Stimulated activated memory B cell treated with anti-CD40 and anti-IgM and Interleukin-4, amounts not matched to agents 10 μg/mL and 1 μg/mL and 100 μg/mL, for 72 hours (primary cell): ENCODE measurements around the gene KPNA6.
"Not testable (repeated sequence)": the region's sequence is repeated elsewhere in the genome, so short reads cannot be mapped to it uniquely, and the experiment has no call there.

ENCODE experiments used
- ATAC-seq: fragments of 150-1000 bp; cut with Tn5 transposase; 2 replicates; pipeline ENCODE4 v1.10.0; 2021
- H3K27ac Mint-ChIP-seq: one replicate; pipeline ENCODE4 v1.8.0; 2022; ENCODE audit warnings: mild to moderate bottlenecking, mixed read lengths
- H3K27me3 Mint-ChIP-seq: one replicate; pipeline ENCODE4 v1.8.0; 2022; ENCODE audit warnings: mixed read lengths
- H3K36me3 Mint-ChIP-seq: one replicate; pipeline ENCODE4 v1.8.0; 2022; ENCODE audit warnings: mixed read lengths
- H3K4me1 Mint-ChIP-seq: one replicate; pipeline ENCODE4 v1.8.0; 2022; ENCODE audit warnings: mixed read lengths
- H3K4me3 Mint-ChIP-seq: one replicate; pipeline ENCODE4 v1.8.0; 2022; ENCODE audit warnings: mild to moderate bottlenecking, moderate library complexity, mixed read lengths
- H3K9me3 Mint-ChIP-seq: one replicate; pipeline ENCODE4 v1.8.0; 2022; ENCODE audit warnings: mixed read lengths

KPNA6 gene

DNA sequence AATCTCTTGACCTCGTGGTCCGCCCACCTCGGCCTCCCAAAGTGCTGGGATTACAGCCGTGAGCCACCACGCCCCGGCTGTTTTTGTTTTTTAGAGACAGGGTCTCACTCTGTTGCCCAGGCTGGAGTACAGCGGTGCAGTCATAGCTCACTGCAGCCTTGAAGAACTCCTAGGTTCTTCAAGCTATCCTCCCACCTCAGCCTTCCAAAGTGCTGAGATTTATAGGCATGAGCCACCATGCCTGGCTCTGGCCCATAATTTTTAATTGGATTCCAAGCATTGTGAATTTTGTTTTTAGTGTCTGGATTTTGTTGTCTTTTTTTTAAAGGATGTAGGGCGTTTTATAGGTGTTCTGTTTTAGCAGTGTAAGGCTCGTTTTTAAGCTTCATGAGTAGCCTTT lies 43.0 kb downstream of the KPNA6 start:
- no peaks in the 10 kb centered on the region for H3K27me3 Mint-ChIP-seq
- no peak overlapping the region for H3K27ac Mint-ChIP-seq
- no peak for ATAC-seq

DNA sequence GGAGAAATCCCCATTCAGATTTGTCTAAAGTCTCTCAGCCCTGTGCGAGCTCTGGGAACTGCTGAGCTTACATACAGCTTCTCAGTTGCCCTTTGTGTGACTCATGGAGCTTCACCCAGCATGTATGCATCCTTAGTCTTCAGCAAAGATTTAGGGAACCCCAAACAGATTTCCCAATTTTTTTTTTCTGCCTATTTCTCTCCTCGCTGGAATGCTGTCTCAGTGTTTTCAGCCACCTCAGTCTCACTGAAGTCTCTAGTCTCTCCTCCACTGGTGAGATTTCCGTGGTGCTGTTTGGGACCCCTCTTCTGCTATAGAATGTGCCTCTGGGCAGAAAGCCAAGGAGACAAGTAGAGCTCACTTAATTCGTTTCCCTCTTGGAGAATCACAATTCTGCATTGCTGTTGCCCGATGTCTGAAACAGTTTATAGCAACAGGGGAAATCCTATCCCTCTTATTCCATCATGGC lies 43.5 kb downstream of the KPNA6 start:
- Mint-ChIP-seq H3K27me3 (no peaks in the 10 kb centered on the region), H3K36me3 (peaks cover 50% of the 10 kb centered on the region), H3K27ac (no peak overlapping the region), H3K4me3 (no peak overlapping the region), H3K9me3 (peaks cover 3% of the 10 kb centered on the region), H3K4me1 (peaks cover 30% of the 10 kb centered on the region)
- ATAC-seq: no peak

More for the DNA sequence above, 43.0 kb downstream of the KPNA6 start:
- Mint-ChIP-seq H3K36me3 (peaks cover 45% of the 10 kb centered on the region), H3K4me1 (peaks cover 31% of the 10 kb centered on the region), H3K4me3 (no peak overlapping the region), H3K9me3 (peaks cover 3% of the 10 kb centered on the region)

DNA sequence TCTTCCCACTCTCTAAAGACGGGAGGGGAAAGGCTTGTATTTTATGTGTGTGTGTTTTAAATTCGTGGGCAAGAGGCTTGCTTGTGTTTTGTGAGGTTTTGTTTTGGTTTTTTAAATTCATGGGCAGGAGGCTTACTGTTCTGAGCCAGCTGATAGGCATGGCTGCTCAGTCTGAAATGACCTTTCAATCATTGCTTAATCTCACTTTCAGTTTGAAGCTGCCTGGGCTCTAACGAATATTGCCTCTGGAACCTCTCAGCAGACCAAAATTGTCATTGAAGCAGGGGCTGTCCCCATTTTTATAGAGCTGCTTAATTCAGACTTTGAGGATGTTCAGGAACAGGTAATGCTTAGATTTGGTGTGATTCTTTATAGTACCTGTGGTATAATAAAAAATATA lies 51.3 kb downstream of the KPNA6 start:
- H3K27ac Mint-ChIP-seq: peak overlapping the region; percentile 17
- H3K27me3 Mint-ChIP-seq: no peaks in the 10 kb centered on the region
- ATAC-seq: peak; percentile 81
- H3K9me3 Mint-ChIP-seq: no peaks in the 10 kb centered on the region
- H3K36me3 Mint-ChIP-seq: peaks cover 46% of the 10 kb centered on the region
- peaks cover 6% of the 10 kb centered on the region for H3K4me1 Mint-ChIP-seq
- H3K4me3 Mint-ChIP-seq: no peak overlapping the region

DNA sequence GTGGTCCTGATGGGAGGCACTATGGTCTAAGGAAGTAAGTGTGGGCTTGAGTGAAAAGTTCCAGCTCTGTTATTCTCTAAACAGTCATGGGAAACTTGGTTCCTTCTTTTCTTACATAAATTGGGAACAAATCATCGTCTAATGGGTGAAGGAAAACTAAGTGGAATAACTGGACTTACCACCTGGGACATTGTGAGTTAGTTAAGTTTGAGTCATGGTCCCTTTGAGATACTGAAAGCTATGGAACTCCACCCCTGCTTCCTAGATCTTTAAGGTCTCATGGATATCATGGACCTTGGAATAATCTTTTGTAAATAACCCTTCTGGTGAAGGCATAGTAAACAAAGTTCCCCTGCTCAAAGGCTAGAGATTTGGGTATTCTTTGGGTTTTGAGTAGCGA lies 55.5 kb downstream of the KPNA6 start:
- no peaks in the 10 kb centered on the region for H3K4me1 Mint-ChIP-seq
- no peaks in the 10 kb centered on the region for H3K9me3 Mint-ChIP-seq
- no peak for ATAC-seq
- no peak overlapping the region for H3K27ac Mint-ChIP-seq
- no peak overlapping the region for H3K4me3 Mint-ChIP-seq
- H3K27me3 Mint-ChIP-seq: no peaks in the 10 kb centered on the region
- H3K36me3 Mint-ChIP-seq: peaks cover 48% of the 10 kb centered on the region

DNA sequence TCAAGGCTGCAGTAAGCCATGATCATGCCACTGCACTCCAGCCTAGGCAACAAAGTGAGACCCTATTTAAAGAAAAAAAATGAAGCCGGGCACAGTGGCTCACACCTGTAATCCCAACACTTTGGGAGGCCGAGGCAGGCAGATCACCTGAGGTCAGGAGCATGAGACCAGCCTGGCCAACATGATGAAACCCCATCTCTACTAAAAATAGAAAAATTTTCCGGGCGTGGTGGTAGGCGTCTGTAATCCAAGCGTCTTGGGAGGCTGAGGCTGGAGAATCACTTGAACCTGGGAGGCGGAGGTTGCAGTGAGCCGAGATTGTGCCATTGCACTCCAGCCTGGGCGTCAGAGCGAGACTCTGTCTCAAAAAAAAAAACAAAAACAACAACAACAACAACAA lies 57.8 kb downstream of the KPNA6 start:
- not testable (repeated sequence) for ATAC-seq, H3K27ac Mint-ChIP-seq, H3K27me3 Mint-ChIP-seq, H3K4me1 Mint-ChIP-seq, H3K9me3 Mint-ChIP-seq, H3K4me3 Mint-ChIP-seq
- peaks cover 58% of the 10 kb centered on the region for H3K36me3 Mint-ChIP-seq

DNA sequence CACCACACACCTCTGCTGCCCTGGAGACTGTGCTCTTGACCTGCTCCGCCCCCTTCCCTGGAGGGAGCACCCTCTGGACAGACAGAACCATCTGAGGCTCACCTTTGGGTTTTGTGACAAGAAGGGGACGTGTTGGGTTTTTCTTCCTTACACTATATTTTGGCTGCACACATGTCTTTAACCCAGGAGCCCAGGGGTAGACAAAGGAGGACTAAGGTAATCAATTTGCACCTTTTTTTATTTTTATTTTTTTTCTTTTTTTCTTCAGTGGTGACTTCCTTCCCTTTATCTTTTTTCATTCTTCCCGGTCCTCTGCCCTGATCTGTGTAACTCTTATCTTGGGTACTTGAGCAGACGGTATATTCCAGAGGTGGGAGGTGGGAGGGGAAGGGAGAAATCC lies 63.1 kb downstream of the KPNA6 start:
- no peak overlapping the region for H3K27ac Mint-ChIP-seq
- no peak for ATAC-seq
- no peaks in the 10 kb centered on the region for H3K4me1 Mint-ChIP-seq
- H3K27me3 Mint-ChIP-seq: no peaks in the 10 kb centered on the region
- no peak overlapping the region for H3K4me3 Mint-ChIP-seq
- H3K9me3 Mint-ChIP-seq: no peaks in the 10 kb centered on the region
- peaks cover 68% of the 10 kb centered on the region for H3K36me3 Mint-ChIP-seq

DNA sequence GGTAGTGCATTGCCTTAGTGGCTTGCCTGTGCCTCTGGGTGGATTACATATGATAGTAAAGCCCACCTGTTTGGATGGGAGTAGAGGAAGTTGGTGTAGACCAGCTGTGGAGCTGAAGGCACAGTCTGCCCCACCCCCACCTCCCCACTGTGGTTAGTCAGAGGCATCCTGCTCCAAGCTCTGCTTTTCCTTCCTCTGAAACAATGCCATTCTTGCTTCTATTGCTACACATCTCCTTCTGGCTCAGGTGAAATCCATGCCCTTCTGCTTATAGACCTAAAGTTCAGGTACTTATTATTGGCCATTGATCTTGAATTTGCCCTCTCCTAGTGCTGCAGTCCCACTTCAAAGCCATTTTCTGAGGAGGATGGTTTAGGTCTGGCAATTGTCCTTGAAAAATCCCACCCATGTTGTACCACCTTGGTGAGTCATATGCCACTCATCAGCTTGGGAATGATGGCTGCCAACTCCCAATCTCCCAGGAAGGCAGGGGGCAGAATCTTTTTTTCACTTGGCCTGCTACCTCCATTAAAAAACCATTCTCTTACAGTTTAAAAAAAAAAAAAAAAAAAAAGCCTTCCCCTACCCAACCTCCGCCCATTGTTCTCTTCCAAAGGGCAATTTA lies 64.9 kb downstream of the KPNA6 start:
- ATAC-seq: no peak
- Mint-ChIP-seq H3K36me3 (peaks cover 56% of the 10 kb centered on the region), H3K4me1 (no peaks in the 10 kb centered on the region), H3K27ac (no peak overlapping the region), H3K27me3 (no peaks in the 10 kb centered on the region), H3K9me3 (no peaks in the 10 kb centered on the region), H3K4me3 (no peak overlapping the region)

DNA sequence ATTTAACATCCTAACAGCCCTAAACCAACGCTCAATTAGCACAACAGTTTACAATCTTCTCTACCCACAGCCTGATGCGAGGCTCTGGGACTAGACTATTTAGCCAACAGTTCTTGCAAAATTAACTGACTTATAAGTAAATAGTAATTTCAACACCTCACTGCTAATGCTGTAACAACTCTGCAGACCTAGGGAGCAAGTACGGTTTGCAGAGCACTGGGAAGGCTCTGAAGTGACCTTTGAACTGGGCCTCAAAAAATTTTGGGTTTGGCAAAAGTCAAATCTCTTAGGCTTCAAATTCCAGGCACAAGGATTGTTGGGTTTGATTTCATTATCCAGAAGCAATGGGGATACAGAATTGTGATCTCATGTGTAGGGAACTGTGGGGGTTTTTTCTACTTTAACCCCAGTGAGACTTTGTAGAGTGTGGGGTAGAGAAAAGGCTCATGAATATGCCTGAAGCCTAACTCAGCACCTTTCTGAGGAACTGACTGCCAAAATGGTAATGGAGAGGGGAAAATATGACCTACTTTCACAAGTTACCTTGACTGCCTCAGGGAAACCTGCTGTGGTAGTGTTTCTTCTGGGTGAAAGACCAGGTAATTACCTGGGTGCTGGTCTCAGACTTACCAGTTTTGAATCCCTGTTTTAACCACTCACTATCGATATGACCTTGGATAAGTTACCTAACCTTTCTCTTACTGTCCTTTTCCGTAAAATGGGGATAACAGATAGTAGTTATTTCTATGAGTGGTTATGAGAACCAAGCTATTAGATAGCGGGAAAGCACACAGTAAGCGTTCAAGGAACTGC lies 70.7 kb downstream of the KPNA6 start:
- H3K4me3 Mint-ChIP-seq: peak overlapping the region; percentile 97
- no peak for ATAC-seq
- peak overlapping the region; percentile 99 for H3K27ac Mint-ChIP-seq
- H3K36me3 Mint-ChIP-seq: peaks cover 38% of the 10 kb centered on the region
- H3K27me3 Mint-ChIP-seq: no peaks in the 10 kb centered on the region
- no peaks in the 10 kb centered on the region for H3K9me3 Mint-ChIP-seq
- peaks cover 36% of the 10 kb centered on the region for H3K4me1 Mint-ChIP-seq

DNA sequence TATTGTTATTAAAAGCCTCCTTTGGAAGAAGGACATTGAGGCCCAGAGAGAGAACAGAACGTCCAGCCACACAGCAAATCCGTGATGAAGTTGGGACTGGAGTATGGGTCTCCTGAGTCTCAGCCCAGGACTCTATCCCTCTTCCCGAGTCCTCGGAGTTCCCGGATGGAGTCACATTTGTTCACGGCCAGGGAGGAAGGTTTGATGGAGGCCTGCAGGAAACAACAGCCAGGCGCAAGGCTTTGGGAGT lies 71.3 kb downstream of the KPNA6 start:
- H3K4me1 Mint-ChIP-seq: peaks cover 40% of the 10 kb centered on the region
- no peak for ATAC-seq
- H3K27me3 Mint-ChIP-seq: no peaks in the 10 kb centered on the region
- peaks cover 37% of the 10 kb centered on the region for H3K36me3 Mint-ChIP-seq
- no peaks in the 10 kb centered on the region for H3K9me3 Mint-ChIP-seq
- H3K27ac Mint-ChIP-seq: peak overlapping the region; percentile 99
- H3K4me3 Mint-ChIP-seq: peak overlapping the region; percentile 97

DNA sequence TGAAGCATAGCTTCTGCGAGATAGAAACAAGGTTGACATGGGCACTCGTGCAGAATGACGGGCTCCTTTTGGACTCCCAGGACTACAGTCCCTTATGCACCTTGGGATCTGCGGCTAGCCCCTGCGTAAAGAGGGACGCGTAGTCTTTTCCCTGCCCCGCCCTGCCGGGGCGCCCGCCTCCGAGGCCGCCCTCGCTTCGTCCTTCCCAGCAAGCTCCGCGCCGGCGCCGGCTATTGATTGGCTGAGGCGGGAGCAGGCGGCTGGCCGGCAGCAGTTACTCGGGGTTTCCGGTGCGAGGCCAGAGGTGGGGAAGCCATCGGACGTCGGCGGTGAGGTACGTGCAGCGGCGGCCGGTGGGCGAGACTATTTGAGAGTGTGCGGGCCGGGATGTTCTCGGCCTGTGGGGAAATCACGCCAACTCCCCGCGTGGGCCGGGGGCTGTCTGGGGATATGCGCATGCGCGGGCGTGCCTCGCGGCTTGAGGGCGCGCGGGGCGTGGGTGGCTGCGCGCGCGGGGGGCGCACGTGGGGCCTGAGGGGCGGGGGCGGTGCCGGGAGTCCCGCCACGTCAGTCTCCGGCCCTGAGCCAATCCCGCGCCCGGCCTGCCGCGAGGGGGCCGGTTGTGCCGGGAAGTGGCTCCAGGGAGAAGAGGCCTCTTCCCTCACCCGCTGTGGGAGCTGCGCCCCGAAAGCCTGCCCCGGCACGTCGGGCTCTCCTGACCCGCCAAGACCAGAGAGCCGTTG lies 71.8 kb downstream of the KPNA6 start, which contains the start of gene TXLNA:
TSS of gene TXLNA (plus strand) at position 233 of the 743 bp plus-strand sequence. CDS start 671 bp downstream, outside the sequence.
- Mint-ChIP-seq H3K27me3 (no peaks in the 10 kb centered on the region), H3K4me3 (peak within 1 kb of the TSS; percentile 97), H3K27ac (peak within 1 kb of the TSS; percentile 99), H3K9me3 (no peaks in the 10 kb centered on the region), H3K36me3 (peaks cover 37% of the 10 kb centered on the region), H3K4me1 (peaks cover 45% of the 10 kb centered on the region)
- ATAC-seq: peak; percentile 96

DNA sequence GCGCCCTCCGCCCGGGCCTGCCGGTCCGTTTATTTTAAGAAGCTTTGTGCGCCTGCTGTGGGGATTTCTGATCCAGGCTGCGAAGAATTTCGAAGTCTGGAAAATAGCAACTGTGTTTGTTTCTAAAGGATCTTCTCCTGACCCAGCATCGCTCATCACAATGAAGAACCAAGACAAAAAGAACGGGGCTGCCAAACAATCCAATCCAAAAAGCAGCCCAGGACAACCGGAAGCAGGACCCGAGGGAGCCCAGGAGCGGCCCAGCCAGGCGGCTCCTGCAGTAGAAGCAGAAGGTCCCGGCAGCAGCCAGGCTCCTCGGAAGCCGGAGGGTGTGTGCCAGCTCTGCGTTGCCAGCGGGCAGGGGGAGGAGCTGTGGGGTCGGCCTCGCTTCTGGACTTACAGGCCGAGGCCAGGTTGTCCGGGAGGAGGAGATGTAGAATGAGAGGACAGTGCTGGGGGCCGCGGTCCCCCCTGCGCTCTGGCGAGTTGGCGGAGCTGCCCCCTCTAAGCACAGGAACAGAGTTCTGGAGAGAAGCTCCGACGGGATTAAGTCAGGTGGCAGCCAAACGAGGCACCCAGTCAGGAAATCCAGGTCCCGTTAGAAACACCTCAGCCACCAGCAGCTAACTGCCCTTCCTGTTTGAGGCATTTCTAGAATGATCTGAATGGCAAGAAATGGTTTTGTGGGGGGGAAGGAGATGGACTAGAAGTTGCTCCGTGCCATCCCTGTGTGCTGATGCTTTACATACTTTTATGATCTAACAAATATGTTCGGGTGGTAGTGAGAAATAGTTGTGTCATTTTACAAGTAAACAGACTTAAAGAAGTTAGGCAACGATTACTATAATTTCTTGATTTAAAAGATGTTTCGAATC lies 72.6 kb downstream of the KPNA6 start:
- peaks cover 42% of the 10 kb centered on the region for H3K36me3 Mint-ChIP-seq
- peak overlapping the region; percentile 97 for H3K4me3 Mint-ChIP-seq
- peaks cover 49% of the 10 kb centered on the region for H3K4me1 Mint-ChIP-seq
- H3K27me3 Mint-ChIP-seq: no peaks in the 10 kb centered on the region
- no peaks in the 10 kb centered on the region for H3K9me3 Mint-ChIP-seq
- peak; percentile 46 for ATAC-seq
- peak overlapping the region; percentile 99 for H3K27ac Mint-ChIP-seq

DNA sequence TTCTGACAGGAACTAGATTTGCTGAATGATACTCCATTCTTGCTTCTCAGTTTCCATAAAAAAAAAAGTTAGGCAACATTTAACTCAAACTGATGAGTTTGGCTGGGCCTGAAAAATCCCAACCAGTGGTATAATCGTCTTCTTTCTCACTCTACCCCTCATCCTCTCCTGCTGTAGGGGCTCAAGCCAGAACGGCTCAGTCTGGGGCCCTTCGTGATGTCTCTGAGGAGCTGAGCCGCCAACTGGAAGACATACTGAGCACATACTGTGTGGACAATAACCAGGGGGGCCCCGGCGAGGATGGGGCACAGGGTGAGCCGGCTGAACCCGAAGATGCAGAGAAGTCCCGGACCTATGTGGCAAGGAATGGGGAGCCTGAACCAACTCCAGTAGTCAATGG lies 73.2 kb downstream of the KPNA6 start:
- H3K9me3 Mint-ChIP-seq: no peaks in the 10 kb centered on the region
- no peaks in the 10 kb centered on the region for H3K27me3 Mint-ChIP-seq
- H3K27ac Mint-ChIP-seq: peak overlapping the region; percentile 99
- H3K4me3 Mint-ChIP-seq: peak overlapping the region; percentile 97
- ATAC-seq: no peak
- peaks cover 53% of the 10 kb centered on the region for H3K4me1 Mint-ChIP-seq
- H3K36me3 Mint-ChIP-seq: peaks cover 46% of the 10 kb centered on the region

DNA sequence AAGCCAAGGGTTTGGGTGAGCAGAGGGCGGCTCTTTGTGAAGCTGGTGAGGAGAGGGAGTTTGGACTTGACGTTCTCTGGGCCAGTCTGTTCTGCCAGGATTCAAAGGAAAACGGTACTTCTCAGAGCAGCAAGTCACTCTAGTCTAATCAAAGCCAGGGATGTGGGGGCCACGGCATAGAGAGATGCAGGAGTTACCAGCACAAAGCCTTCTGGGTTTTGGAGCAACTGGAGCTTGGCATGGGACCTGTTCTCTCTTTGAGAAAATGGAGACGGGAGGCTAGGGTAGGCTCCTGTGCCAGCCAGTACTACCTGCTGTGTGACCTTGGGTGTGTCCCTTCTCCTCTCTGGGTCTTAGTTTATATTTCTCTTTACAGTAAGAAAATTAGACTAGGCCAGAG lies 73.7 kb downstream of the KPNA6 start:
- H3K4me3 Mint-ChIP-seq: peak overlapping the region; percentile 97
- H3K27ac Mint-ChIP-seq: peak overlapping the region; percentile 99
- no peak for ATAC-seq
- peaks cover 51% of the 10 kb centered on the region for H3K36me3 Mint-ChIP-seq
- H3K27me3 Mint-ChIP-seq: no peaks in the 10 kb centered on the region
- H3K9me3 Mint-ChIP-seq: no peaks in the 10 kb centered on the region
- H3K4me1 Mint-ChIP-seq: peaks cover 58% of the 10 kb centered on the region

DNA sequence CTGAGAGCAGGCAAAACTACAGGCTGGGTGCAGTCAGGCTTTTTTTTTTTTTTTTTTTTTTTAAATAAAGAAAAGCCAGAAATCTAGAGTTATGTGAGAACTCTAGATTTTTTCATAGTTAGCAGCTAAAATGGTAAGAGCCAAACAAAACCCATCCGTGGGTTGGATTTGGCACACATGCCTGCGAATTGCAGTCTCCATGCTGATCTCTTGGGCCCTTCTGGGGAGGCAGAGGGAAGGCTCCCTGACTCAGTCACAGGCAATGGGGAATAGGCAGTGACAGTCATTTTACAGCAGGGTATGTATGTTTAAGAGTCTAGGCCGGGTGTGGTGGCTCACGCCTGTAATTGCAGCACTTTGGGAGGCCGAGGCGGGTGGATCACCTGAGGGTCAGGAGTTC lies 74.2 kb downstream of the KPNA6 start:
- H3K27me3 Mint-ChIP-seq: no peaks in the 10 kb centered on the region
- no peak for ATAC-seq
- peaks cover 60% of the 10 kb centered on the region for H3K4me1 Mint-ChIP-seq
- peaks cover 54% of the 10 kb centered on the region for H3K36me3 Mint-ChIP-seq
- no peak overlapping the region for H3K27ac Mint-ChIP-seq
- H3K4me3 Mint-ChIP-seq: peak overlapping the region; percentile 38
- H3K9me3 Mint-ChIP-seq: no peaks in the 10 kb centered on the region

DNA sequence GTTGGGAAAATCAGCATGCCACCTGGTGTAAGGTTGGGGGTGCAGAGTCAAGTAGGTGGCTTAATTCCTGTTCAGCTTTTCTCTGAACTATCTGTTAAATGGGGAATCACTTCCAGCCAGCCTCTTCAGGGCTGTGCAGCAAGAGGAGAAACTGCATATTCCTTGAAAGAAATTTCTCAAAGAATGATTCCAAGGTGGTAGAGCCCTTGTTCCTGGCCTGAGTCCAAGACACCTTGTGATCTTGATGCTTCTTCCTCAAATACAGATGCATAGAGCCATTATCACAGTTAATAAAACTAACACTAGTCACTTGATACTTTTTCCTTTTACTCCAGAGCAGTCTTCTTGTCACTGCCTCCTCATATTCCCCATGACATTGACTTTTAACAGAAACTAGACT lies 76.8 kb downstream of the KPNA6 start:
- H3K4me3 Mint-ChIP-seq: no peak overlapping the region
- no peak for ATAC-seq
- H3K36me3 Mint-ChIP-seq: peaks cover 66% of the 10 kb centered on the region
- no peaks in the 10 kb centered on the region for H3K9me3 Mint-ChIP-seq
- H3K27me3 Mint-ChIP-seq: no peaks in the 10 kb centered on the region
- H3K4me1 Mint-ChIP-seq: peaks cover 58% of the 10 kb centered on the region
- no peak overlapping the region for H3K27ac Mint-ChIP-seq
